ENCODE results near the gene CDH13. TPM values are rescaled to one million over a fixed set of nuclear protein-coding genes. Genes with fewer than 3 reads are reported as not detected.

Gene CDH13
- total RNA-seq, 2 experiments from 2014 or later = not detected

DNA sequence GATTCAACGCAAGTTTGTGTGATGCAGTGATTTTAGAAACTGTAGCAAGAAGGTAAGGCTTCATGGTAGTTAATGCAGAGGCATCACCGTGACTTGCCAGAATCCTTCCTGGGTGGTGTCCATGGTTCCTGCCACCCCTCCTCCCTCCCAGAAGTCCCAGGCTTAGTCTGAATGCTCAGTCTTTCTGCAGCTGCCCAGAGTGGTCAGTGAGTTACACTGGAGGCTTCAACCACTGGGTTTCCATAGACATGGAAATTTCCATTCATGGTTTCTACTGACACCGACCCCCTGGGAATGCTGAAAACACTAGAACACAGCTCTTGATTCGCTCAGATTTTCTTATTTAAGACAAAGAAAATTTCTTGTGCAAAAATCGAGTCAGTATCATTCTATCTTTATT lies 1021.6 kb downstream of the CDH13 start:
- POLR2A ChIA-PET = no interaction called here
- Histone ChIP-seq H3K4me3 (ENCODE audit: low read depth, low read length, poor library complexity, severe bottlenecking) (no peak overlapping the region), H3K9me3 (ENCODE audit: low read length) (no peaks in the 10 kb centered on the region), H4K20me1 (ENCODE audit: insufficient read depth, low read length) (no peaks in the 10 kb centered on the region), H3K36me3 (ENCODE audit: insufficient read depth, low read length) (no peaks in the 10 kb centered on the region), H2AFZ (ENCODE audit: low read length) (no peak overlapping the region), H3K79me2 (ENCODE audit: insufficient read depth, low read depth, low read length) (no peaks in the 10 kb centered on the region), H3K27ac (ENCODE audit: low read depth, low read length, poor library complexity, severe bottlenecking) (no peak overlapping the region), H3K4me1 (ENCODE audit: insufficient read depth, low read length, poor library complexity, severe bottlenecking) (no peaks in the 10 kb centered on the region), H3K9me2 (ENCODE audit: insufficient read depth, low read length) (no peaks in the 10 kb centered on the region), H3K4me2 (ENCODE audit: low read length) (no peak overlapping the region)
- DNase-seq (ENCODE audit: low spot score) = no peak
- TF ChIP-seq, protein P1, sequence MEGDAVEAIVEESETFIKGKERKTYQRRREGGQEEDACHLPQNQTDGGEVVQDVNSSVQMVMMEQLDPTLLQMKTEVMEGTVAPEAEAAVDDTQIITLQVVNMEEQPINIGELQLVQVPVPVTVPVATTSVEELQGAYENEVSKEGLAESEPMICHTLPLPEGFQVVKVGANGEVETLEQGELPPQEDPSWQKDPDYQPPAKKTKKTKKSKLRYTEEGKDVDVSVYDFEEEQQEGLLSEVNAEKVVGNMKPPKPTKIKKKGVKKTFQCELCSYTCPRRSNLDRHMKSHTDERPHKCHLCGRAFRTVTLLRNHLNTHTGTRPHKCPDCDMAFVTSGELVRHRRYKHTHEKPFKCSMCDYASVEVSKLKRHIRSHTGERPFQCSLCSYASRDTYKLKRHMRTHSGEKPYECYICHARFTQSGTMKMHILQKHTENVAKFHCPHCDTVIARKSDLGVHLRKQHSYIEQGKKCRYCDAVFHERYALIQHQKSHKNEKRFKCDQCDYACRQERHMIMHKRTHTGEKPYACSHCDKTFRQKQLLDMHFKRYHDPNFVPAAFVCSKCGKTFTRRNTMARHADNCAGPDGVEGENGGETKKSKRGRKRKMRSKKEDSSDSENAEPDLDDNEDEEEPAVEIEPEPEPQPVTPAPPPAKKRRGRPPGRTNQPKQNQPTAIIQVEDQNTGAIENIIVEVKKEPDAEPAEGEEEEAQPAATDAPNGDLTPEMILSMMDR (conservative IDR thresholded peaks at IDR 0.05; ENCODE audit: low read length) = no peak
- TF ChIP-seq EZH2phosphoT487 (IDR thresholded peaks at IDR 0.05; ENCODE audit: borderline replicate concordance, low read depth, low read length) = no peak
- CTCF ChIA-PET (ENCODE audit: unreplicated experiment) = no interaction called here
- intact Hi-C loops (cut with micrococcal nuclease; ENCODE audit: unreplicated experiment) = no loop called here
- no TSS peak for BruUV-seq (replicated peaks)

DNA sequence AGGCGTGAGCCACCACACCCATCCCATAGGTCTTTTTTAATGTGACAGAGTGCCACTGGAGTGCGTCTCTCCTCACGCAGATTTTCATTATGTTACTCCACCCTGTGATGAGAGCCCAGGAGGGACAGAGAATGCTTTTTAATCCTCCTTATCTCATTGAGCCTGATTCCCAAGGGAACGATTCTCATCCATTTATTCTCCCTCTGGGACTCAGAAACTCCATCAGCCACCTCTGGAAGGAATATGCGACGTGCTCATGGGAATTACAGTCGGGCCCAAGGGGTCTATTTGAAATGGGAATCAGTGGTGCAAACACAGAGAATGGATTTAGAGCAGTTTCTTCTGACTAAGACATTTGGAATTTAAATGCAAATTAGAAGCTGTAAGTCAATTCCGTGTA lies 1025.1 kb downstream of the CDH13 start:
- H3K27ac ChIP-seq (ENCODE audit: low read depth, low read length, poor library complexity, severe bottlenecking) = no peak overlapping the region
- H3K36me3 ChIP-seq (ENCODE audit: insufficient read depth, low read length) = no peaks in the 10 kb centered on the region
- BruUV-seq (replicated peaks) = no TSS peak
- H3K79me2 ChIP-seq (ENCODE audit: insufficient read depth, low read depth, low read length) = no peaks in the 10 kb centered on the region
- H4K20me1 ChIP-seq (ENCODE audit: insufficient read depth, low read length) = no peaks in the 10 kb centered on the region
- no peak overlapping the region for H3K4me2 ChIP-seq (ENCODE audit: low read length)
- CTCF ChIA-PET (ENCODE audit: unreplicated experiment) = no interaction called here
- no peak overlapping the region for H2AFZ ChIP-seq (ENCODE audit: low read length)
- DNase-seq (ENCODE audit: low spot score) = no peak
- intact Hi-C loops (cut with micrococcal nuclease; ENCODE audit: unreplicated experiment) = no loop called here
- no peak for TF ChIP-seq EZH2phosphoT487 (IDR thresholded peaks at IDR 0.05; ENCODE audit: borderline replicate concordance, low read depth, low read length)
- TF ChIP-seq, protein P1 (conservative IDR thresholded peaks at IDR 0.05; ENCODE audit: low read length) = no peak
- no peak overlapping the region for H3K4me3 ChIP-seq (ENCODE audit: low read depth, low read length, poor library complexity, severe bottlenecking)
- POLR2A ChIA-PET = no interaction called here
- H3K9me2 ChIP-seq (ENCODE audit: insufficient read depth, low read length) = no peaks in the 10 kb centered on the region
- no peaks in the 10 kb centered on the region for H3K4me1 ChIP-seq (ENCODE audit: insufficient read depth, low read length, poor library complexity, severe bottlenecking)
- H3K9me3 ChIP-seq (ENCODE audit: low read length) = no peaks in the 10 kb centered on the region

DNA sequence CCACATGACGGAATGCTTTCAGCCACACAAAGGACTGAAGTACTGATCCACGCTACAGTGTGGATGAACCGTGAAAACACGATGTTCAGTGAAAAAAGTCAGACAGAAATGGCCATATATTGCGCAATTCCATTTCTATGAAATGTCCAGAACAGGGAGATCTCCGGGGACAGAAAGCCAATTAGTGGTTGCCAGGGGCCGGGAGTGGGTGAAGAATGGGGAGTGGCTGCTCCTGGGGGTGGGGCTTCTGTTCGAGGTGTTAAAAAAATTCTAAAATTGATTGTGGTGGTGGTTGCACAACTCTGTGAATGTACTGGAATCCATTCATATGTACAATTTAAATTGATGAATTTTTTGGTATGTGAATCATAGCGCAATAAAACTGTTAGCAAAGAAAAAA lies 1026.2 kb downstream of the CDH13 start:
- TF ChIP-seq, protein P1 (conservative IDR thresholded peaks at IDR 0.05; ENCODE audit: low read length) = no peak
- no peak for TF ChIP-seq EZH2phosphoT487 (IDR thresholded peaks at IDR 0.05; ENCODE audit: borderline replicate concordance, low read depth, low read length)
- Histone ChIP-seq H3K4me3 (ENCODE audit: low read depth, low read length, poor library complexity, severe bottlenecking) (no peak overlapping the region), H3K4me2 (ENCODE audit: low read length) (no peak overlapping the region), H2AFZ (ENCODE audit: low read length) (no peak overlapping the region), H3K79me2 (ENCODE audit: insufficient read depth, low read depth, low read length) (no peaks in the 10 kb centered on the region), H3K4me1 (ENCODE audit: insufficient read depth, low read length, poor library complexity, severe bottlenecking) (no peaks in the 10 kb centered on the region), H3K27ac (ENCODE audit: low read depth, low read length, poor library complexity, severe bottlenecking) (no peak overlapping the region), H4K20me1 (ENCODE audit: insufficient read depth, low read length) (no peaks in the 10 kb centered on the region), H3K9me2 (ENCODE audit: insufficient read depth, low read length) (no peaks in the 10 kb centered on the region), H3K36me3 (ENCODE audit: insufficient read depth, low read length) (no peaks in the 10 kb centered on the region), H3K9me3 (ENCODE audit: low read length) (no peaks in the 10 kb centered on the region)
- no peak for DNase-seq (ENCODE audit: low spot score)
- ChIA-PET CTCF (ENCODE audit: unreplicated experiment) (no interaction called here), POLR2A (no interaction called here)
- BruUV-seq (replicated peaks) = no TSS peak
- intact Hi-C loops (cut with micrococcal nuclease; ENCODE audit: unreplicated experiment) = no loop called here

Measured in OCI-LY7 (cell line).